OCI-LY1 (cell line): Measurements from ENCODE around the gene BCL11A.

ENCODE experiments used
- H2AFZ ChIP-seq: fragments of 200-600 bp; sonication (generic), shearing (Covaris generic); 2 replicates; pipeline ENCODE4 v1.6.0; 2014; ENCODE audit warnings: antibody characterized with exemption, mild to moderate bottlenecking, low read length
- H3F3A ChIP-seq: fragments of 200-600 bp; sonication (generic), shearing (Covaris generic); 2 replicates; pipeline ENCODE4 v1.6.0; 2014; ENCODE audit warnings: mild to moderate bottlenecking, antibody characterized with exemption, low read length, moderate library complexity; ENCODE audit not compliant: insufficient read depth
- H3K27ac ChIP-seq: fragments of 200-600 bp; sonication (generic); 2 replicates; pipeline ENCODE4 v1.5.1; 2014; ENCODE audit warnings: low read length, mixed run types, mild to moderate bottlenecking, low read depth; ENCODE audit not compliant: poor library complexity, severe bottlenecking
- H3K27me3 ChIP-seq: fragments of 200-600 bp; sonication (generic); 2 replicates; pipeline ENCODE4 v1.6.0; 2014; ENCODE audit warnings: antibody characterized with exemption, mild to moderate bottlenecking, low read length, moderate library complexity; ENCODE audit not compliant: insufficient read depth
- H3K36me3 ChIP-seq: fragments of 200-600 bp; sonication (generic); 2 replicates; pipeline ENCODE4 v1.6.1; 2014; ENCODE audit warnings: mild to moderate bottlenecking, antibody characterized with exemption, low read length, moderate library complexity, mixed read lengths; ENCODE audit not compliant: insufficient read depth
- H3K4me1 ChIP-seq: fragments of 200-600 bp; sonication (generic); 2 replicates; pipeline ENCODE4 v1.5.1; 2014; ENCODE audit warnings: mild to moderate bottlenecking, low read length, moderate library complexity; ENCODE audit not compliant: insufficient read depth, severe bottlenecking
- H3K4me2 ChIP-seq: fragments of 200-600 bp; sonication (generic), shearing (Covaris generic); 2 replicates; pipeline ENCODE4 v1.6.1; 2014; ENCODE audit warnings: low read length
- H3K4me3 ChIP-seq: fragments of 200-600 bp; sonication (generic); 2 replicates; pipeline ENCODE4 v1.5.1; 2014; ENCODE audit warnings: low read length, low read depth, mild to moderate bottlenecking, mixed read lengths; ENCODE audit not compliant: poor library complexity, severe bottlenecking
- H3K79me2 ChIP-seq: fragments of 200-600 bp; shearing (Covaris generic); 2 replicates; pipeline ENCODE4 v1.6.1; 2016; ENCODE audit warnings: mixed run types, low read length, mixed read lengths; ENCODE audit not compliant: insufficient read depth
- H3K9ac ChIP-seq: fragments of 200-600 bp; sonication (generic), shearing (Covaris generic); 2 replicates; pipeline ENCODE4 v1.6.1; 2014; ENCODE audit warnings: mild to moderate bottlenecking, low read length, mixed read lengths
- H3K9me2 ChIP-seq: fragments of 200-600 bp; sonication (generic), shearing (Covaris generic); 2 replicates; pipeline ENCODE4 v1.6.1; 2014; ENCODE audit warnings: low read depth, mild to moderate bottlenecking, low read length, mixed read lengths
- H3K9me3 ChIP-seq: fragments of 200-600 bp; shearing (Covaris generic); 2 replicates; pipeline ENCODE4 v1.6.1; 2014; ENCODE audit warnings: low read length, mixed read lengths
- H4K20me1 ChIP-seq: fragments of 200-600 bp; sonication (generic), shearing (Covaris generic); 2 replicates; pipeline ENCODE4 v1.6.0; 2016; ENCODE audit warnings: mild to moderate bottlenecking, low read length; ENCODE audit not compliant: insufficient read depth
- CTCF ChIP-seq: fragments of 200-600 bp; sonication (generic), shearing (Covaris generic); IDR thresholded peaks from 2 replicates; pipeline ENCODE4 v1.5.1; 2017; ENCODE audit warnings: mild to moderate bottlenecking, antibody characterized with exemption, low read length, moderate library complexity, mixed read lengths
- EZH2 ChIP-seq: fragments of 200-600 bp; sonication (generic), shearing (Covaris generic); IDR thresholded peaks from 2 replicates; pipeline ENCODE4 v1.8.0; 2017; ENCODE audit warnings: borderline replicate concordance, mixed run types, mild to moderate bottlenecking, antibody characterized with exemption, low read length, moderate library complexity, mixed read lengths

Gene BCL11A

GRCh38 chr2:60476206-60476954 lies 77.1 kb downstream of the BCL11A start:
- Histone ChIP-seq H3K4me2 (no peak overlapping the region), H2AFZ (no peak overlapping the region), H3K4me1 (no peaks in the 10 kb centered on the region), H3K9me3 (no peaks in the 10 kb centered on the region), H3K4me3 (no peak overlapping the region), H3F3A (no peaks in the 10 kb centered on the region), H3K36me3 (no peaks in the 10 kb centered on the region), H4K20me1 (no peaks in the 10 kb centered on the region), H3K79me2 (no peaks in the 10 kb centered on the region), H3K27ac (no peak overlapping the region), H3K9ac (no peak overlapping the region), H3K9me2 (no peaks in the 10 kb centered on the region), H3K27me3 (no peaks in the 10 kb centered on the region)
- TF ChIP-seq EZH2 = no peak
- TF ChIP-seq CTCF = no peak

- H3K9ac ChIP-seq = no peak overlapping the region
- no peak overlapping the region for H3K27ac ChIP-seq
- H4K20me1 ChIP-seq = no peaks in the 10 kb centered on the region
- no peaks in the 10 kb centered on the region for H3K9me2 ChIP-seq
- H3K9me3 ChIP-seq = no peaks in the 10 kb centered on the region
- no peak overlapping the region for H3K4me2 ChIP-seq
- H3F3A ChIP-seq = no peaks in the 10 kb centered on the region
- no peak overlapping the region for H3K4me3 ChIP-seq
- no peaks in the 10 kb centered on the region for H3K4me1 ChIP-seq
- H3K79me2 ChIP-seq = no peaks in the 10 kb centered on the region
- TF ChIP-seq CTCF = no peak
- TF ChIP-seq EZH2 = no peak
- H2AFZ ChIP-seq = no peak overlapping the region
- H3K27me3 ChIP-seq = no peaks in the 10 kb centered on the region
- no peaks in the 10 kb centered on the region for H3K36me3 ChIP-seq
Measured at GRCh38 chr2:60475123-60475830, 78.2 kb downstream of the BCL11A start.

- no peak overlapping the region for H3K9ac ChIP-seq
Measured at GRCh38 chr2:60474301-60474700, 79.2 kb downstream of the BCL11A start.

More at GRCh38 chr2:60474301-60474700, 79.2 kb downstream of the BCL11A start:
- no peak overlapping the region for H2AFZ ChIP-seq
- H3K4me2 ChIP-seq = no peak overlapping the region
- no peak overlapping the region for H3K27ac ChIP-seq
- TF ChIP-seq EZH2 = no peak
- no peak for TF ChIP-seq CTCF
- no peaks in the 10 kb centered on the region for H3F3A ChIP-seq
- H3K79me2 ChIP-seq = no peaks in the 10 kb centered on the region
- no peak overlapping the region for H3K4me3 ChIP-seq
- H3K4me1 ChIP-seq = no peaks in the 10 kb centered on the region
- H3K9me2 ChIP-seq = no peaks in the 10 kb centered on the region
- H4K20me1 ChIP-seq = no peaks in the 10 kb centered on the region
- no peaks in the 10 kb centered on the region for H3K9me3 ChIP-seq
- no peaks in the 10 kb centered on the region for H3K27me3 ChIP-seq
- H3K36me3 ChIP-seq = no peaks in the 10 kb centered on the region
